ENCODE results near the gene ERICH6. TPM values are rescaled to one million over a fixed set of nuclear protein-coding genes. Genes with fewer than 3 reads are reported as not detected.

ERICH6 gene
- total and polyA plus RNA-seq, 10 of the 15 experiments (the other 5 are each of a cell fraction or from before 2014, with no cell fraction given), result 0.04 to 0.40 (median 0.22) TPM; not detected in 6

GRCh38 chr3:150734795-150735119 is 31.0 kb upstream of the ERICH6 start:
- DNase-seq (ENCODE audit: low read depth, low spot score) (no peak), FAIRE-seq (no peak), ATAC-seq (no peak)
- Histone ChIP-seq H3K27me3 (replicated peaks in 1 of 2; ENCODE audit: control insufficient read depth in 2 of 2, insufficient read depth in 2 of 2, low read length in 1 of 2) (no peaks in the 10 kb centered on the region), H3K9me3 (replicated peaks; ENCODE audit: control insufficient read depth, insufficient read depth, low read length) (no peaks in the 10 kb centered on the region), H3K9ac (ENCODE audit: control insufficient read depth, insufficient read depth, low read length) (no peak overlapping the region), H3K27ac (ENCODE audit: control insufficient read depth, insufficient read depth) (no peak overlapping the region), H3K4me3 (no peak overlapping the region), H3K4me1 (ENCODE audit: control insufficient read depth, insufficient read depth, low read length) (peaks cover 17% of the 10 kb centered on the region), H4K20me1 (ENCODE audit: control insufficient read depth, insufficient read depth) (no peaks in the 10 kb centered on the region), H3K36me3 (ENCODE audit: control insufficient read depth in 2 of 2, insufficient read depth in 2 of 2, low read length in 1 of 2) (no peaks in the 10 kb centered on the region; a peak in 1 of 4 replicates), H3K79me2 (ENCODE audit: control insufficient read depth, insufficient read depth, low read length) (no peaks in the 10 kb centered on the region; the same call in 1 of the 2 replicates), H3K4me2 (ENCODE audit: control insufficient read depth, insufficient read depth) (no peak overlapping the region), H2AFZ (ENCODE audit: control insufficient read depth, low read depth, low read length) (no peak overlapping the region)
- in situ Hi-C loops (cut with MboI) (no loop called here), intact Hi-C loops (cut with micrococcal nuclease; ENCODE audit: unreplicated experiment) (no loop called here)
- ChIA-PET POLR2A (interaction anchor here (1.1 to 1.2 kb wide), 3 partner anchors 10 to 28 kb away, joined by 3 to 5 read pairs (median 4); partner anchors contain the start of gene SIAH2), CTCF (interaction anchor here (0.6 kb wide), 1 partner anchor 138 kb away, joined by 4 read pairs; no protein-coding TSS in a partner anchor), RAD21 (ENCODE audit: unreplicated experiment) (interaction anchor here (0.8 to 1.6 kb wide), 3 partner anchors 26 to 207 kb away, joined by 3 read pairs; no protein-coding TSS in a partner anchor), SMC1A (ENCODE audit: uncharacterized antibody, unreplicated experiment) (interaction anchor here (1.1 to 2.8 kb wide), 2 partner anchors 13 to 29 kb away, joined by 3 to 11 read pairs; no protein-coding TSS in a partner anchor)
- TF ChIP-seq SPI1 (IDR thresholded peaks at IDR 0.05; ENCODE audit: borderline replicate concordance, insufficient read depth, low read depth, low read length), result no peak
- no peak for TF ChIP-seq SREBF2 (IDR thresholded peaks at IDR 0.05; ENCODE audit: low read length)
- TF ChIP-seq PRDM15 (CRISPR knock-in tag; IDR thresholded peaks at IDR 0.05), result no peak
- BruUV-seq (replicated peaks), result no TSS peak
- WGBS (ENCODE audit: insufficient coverage, insufficient replicate concordance, low lambda C conversion rate, missing lambda C conversion rate), result 87% methylated on average over 1 of the region's 1 CpG
